Eye (tissue), 1 donor: ENCODE data around the gene DCTN2.
"Not testable (repeated sequence)": the region's sequence is repeated elsewhere in the genome, so short reads cannot be mapped to it uniquely, and the experiment has no call there.

Source experiments
- DNase-seq: peaks from one replicate; pipeline ENCODE4 v3.0.0-alpha.2; 2015

Gene DCTN2

GRCh38 chr12:57576613-57577160 lies 29.7 kb upstream of the DCTN2 start:
- DNase-seq = no peak

- no peak for DNase-seq
These were observed 29.0 kb upstream of the DCTN2 start for GRCh38 chr12:57575771-57576612.

GRCh38 chr12:57574795-57575194 lies 27.8 kb upstream of the DCTN2 start:
- no peak for DNase-seq

- no peak for DNase-seq
These were observed 25.2 kb upstream of the DCTN2 start for GRCh38 chr12:57571926-57572762.

DNA sequence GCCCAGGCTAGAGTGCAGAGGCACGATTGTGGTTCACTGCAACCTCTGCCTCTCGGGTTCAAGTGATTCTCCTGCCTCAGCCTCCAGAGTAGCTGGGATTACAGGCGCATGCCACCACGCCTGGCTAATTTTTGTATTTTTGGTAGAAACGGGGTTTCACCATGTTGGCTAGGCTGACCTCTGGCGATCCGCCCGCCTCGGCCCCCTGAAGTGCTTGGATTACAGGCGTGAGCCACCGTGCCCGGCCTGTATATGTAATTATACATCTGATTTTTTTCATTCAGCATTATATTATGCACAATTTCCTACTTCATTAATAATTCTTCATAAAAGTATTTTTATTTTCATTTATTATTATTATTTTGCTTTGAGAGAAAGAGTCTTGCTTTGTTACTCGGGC lies 23.4 kb upstream of the DCTN2 start:
- not testable (repeated sequence) for DNase-seq

DNA sequence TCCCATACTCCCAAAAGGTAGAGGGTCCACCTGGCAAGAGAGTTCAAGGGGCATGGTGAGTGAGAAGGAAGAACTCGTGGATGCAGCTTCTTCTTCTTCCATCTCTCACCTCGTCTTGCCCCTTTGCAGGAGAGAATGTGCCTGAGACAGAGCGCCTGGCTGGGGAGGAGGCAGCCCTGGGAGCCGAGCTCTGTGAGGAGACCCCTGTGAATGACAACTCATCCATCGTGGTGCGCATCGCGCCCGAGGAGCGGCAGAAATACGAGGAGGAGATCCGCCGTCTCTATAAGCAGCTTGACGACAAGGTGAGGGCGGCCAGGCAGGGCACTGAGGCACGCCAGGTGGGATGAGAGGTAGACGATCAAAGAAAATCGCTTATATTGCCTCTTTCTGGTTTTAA lies 22.9 kb upstream of the DCTN2 start:
- DNase-seq = no peak

- no peak for DNase-seq
These were observed 21.8 kb upstream of the DCTN2 start for GRCh38 chr12:57568838-57569237.

GRCh38 chr12:57564178-57564740 lies 17.3 kb upstream of the DCTN2 start:
- DNase-seq = no peak

DNA sequence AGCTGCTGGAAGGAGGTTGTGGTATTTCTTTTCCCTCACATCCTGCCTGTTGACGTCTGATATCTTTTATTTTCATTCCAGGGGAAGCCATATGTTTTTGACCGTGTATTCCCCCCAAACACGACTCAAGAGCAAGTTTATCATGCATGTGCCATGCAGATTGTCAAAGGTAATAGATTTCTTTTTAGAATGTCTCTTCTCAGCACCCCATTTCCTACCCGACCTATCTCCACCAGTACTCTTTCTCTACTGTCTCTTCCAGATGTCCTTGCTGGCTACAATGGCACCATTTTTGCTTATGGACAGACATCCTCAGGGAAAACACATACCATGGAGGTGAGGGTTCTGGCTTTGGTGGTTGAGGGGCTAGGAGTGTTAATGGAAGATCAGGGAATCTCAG lies 16.4 kb upstream of the DCTN2 start:
- DNase-seq = no peak

GRCh38 chr12:57561117-57561516 lies 14.1 kb upstream of the DCTN2 start:
- DNase-seq = not testable (repeated sequence)

- no peak for DNase-seq
These were observed 13.5 kb upstream of the DCTN2 start for GRCh38 chr12:57560516-57560915.

DNA sequence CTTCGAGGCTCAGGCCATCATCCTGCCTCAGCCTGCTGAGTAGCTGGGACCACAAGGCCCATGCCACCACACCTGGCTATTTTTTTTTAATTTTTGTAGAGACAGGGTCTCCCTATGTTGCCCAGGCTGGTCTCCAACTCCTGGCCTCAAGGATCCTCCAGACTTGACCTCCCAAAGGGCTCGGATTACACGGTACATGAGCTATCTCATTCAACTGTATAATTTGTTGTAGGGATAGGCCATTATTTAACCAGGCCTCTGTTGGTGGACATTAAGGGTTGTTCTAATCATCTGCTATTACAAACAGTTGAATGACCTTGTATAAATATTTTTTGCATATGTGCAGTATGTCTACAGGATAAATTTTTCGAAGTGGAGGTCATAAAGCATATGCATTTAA lies 11.9 kb upstream of the DCTN2 start:
- DNase-seq = no peak

DNA sequence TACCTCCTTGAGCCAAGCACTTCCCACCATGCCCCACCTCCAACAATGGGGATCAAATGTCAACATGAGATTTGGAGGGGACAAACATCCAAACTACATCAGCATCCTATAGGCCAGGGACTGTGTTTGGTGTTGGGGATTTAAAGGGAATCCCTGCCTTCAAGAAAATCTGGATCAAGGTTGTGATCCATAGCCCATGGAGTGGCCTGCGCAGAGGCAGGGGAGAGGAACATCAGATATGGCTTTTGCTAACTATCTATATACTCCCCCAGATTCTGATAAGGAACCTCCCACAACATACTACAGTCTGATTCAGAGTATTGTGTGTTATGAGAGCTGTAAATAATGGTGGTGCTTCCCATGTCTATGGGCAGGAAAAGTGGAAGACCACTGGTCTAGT lies 7.9 kb upstream of the DCTN2 start:
- no peak for DNase-seq

DNA sequence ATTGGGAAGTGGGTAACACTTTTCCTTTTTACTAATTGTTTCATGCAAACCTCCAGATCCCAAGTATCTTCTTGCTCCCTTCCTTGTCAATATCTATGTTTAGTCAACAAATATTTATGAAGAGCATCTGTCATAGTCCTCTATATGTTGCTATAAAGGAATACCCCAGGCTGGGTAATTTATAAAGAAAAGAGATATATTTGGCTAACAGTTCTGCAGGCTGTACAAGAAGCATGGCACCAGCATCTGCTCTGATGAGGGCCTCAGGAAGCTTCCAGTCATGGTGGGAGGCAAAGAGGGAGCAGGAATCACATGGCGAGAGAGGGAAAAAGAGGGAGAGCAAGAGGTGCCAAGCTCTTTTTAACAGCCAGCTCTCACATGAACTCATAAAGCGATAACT lies 7.5 kb upstream of the DCTN2 start:
- DNase-seq = no peak

GRCh38 chr12:57553343-57554202 lies 6.6 kb upstream of the DCTN2 start:
- peak; percentile 68 for DNase-seq

GRCh38 chr12:57552835-57553313 lies 5.9 kb upstream of the DCTN2 start:
- no peak for DNase-seq

GRCh38 chr12:57552306-57552651 lies 5.3 kb upstream of the DCTN2 start:
- no peak for DNase-seq

DNA sequence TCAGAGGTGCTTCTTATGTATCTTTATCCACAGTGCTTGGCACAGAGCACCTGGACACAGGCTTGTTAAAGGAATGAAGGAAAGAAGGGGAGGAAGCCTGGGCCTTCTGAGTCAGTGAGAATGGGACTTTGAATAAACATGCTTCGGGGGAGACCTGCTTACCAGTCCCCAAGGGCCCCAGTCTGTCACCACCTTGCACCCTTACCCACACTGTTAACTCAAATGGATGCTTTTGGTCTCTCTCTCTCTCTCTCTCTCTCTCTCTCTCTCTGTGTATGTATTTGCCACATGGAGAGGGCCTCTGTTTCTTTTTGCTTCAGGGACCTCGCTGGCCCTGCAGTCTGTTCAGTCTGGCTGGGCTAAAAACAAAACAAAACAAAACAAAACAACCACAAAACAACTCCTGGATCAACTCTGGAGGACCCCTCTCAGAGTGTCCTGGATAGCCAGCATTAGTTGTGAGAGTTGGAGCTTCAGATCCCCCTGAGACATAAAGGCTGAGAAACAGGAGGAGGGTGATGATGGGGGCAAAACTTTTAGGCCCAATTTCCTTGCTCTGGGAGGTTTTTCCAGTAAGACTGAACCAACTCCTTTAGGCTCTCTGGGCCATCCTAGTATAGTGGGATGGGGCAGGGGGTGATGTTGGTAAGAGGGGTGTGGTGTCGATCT lies 4.8 kb upstream of the DCTN2 start:
- DNase-seq = no peak

GRCh38 chr12:57550641-57551549 lies 3.9 kb upstream of the DCTN2 start:
- DNase-seq = no peak

DNA sequence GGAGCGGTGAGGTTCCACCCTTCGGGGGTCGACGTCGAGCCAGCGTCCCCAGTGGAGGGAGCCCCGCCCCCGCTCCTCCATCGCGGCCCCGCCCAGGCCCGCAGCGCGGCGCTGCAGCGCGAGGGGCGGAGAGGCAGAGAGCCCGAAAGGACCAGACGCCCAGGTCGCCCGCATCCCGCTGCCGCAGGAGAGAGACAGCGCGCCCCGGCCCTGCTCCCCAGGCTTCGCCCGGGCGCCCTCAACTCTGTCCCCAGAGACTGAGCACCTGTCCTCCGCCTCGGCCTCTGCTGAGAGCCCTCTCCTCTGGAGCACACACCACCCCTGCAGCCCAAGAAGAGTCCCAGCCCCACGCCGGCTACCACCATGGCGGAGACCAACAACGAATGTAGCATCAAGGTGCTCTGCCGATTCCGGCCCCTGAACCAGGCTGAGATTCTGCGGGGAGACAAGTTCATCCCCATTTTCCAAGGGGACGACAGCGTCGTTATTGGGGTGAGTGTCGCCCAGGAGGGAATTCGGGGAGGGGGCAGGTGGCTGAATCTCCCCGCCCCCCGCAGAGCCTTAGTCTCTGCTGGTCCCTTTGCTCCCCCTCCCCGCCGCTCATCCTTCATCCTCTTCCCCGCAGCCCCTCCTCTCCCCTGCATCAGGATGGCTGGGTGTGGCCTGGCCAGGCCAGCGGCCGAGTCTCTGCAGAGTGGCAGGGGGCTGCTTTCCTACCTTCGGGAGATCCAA lies 3.1 kb upstream of the DCTN2 start, which contains the start of gene KIF5A:
TSS of gene KIF5A (plus strand) at position 136 of the 732 bp plus-strand sequence. CDS start at position 364, 228 bp downstream.
- peak; percentile 79 for DNase-seq
